Measurements from ENCODE around the gene HSPA8. TPM values are rescaled to one million over a fixed set of nuclear protein-coding genes. Genes with fewer than 3 reads are reported as not detected.
A peak's percentile ranks its signal among the peaks of the same experiment; 100 is the strongest.

The HSPA8 gene
- total RNA-seq, 2 donors from 2014 or later: 1,572 to 1,940 TPM

- Histone ChIP-seq H3K4me3 (ENCODE audit: low read length) (no peak overlapping the region), H3K4me1 (ENCODE audit: control insufficient read depth, insufficient read depth, low read length) (no peaks in the 10 kb centered on the region), H3K9ac (ENCODE audit: extremely low read depth, low read length, poor library complexity, severe bottlenecking) (no peak overlapping the region), H3K36me3 (ENCODE audit: control insufficient read depth, insufficient read depth, low read length) (peaks cover 71% of the 10 kb centered on the region), H3K9me3 (ENCODE audit: control insufficient read depth, low read length) (peaks cover 14% of the 10 kb centered on the region), H3K27ac (ENCODE audit: low read depth, low read length) (no peak overlapping the region), H3K27me3 (ENCODE audit: control insufficient read depth, insufficient read depth, low read length, poor library complexity, severe bottlenecking) (no peaks in the 10 kb centered on the region)
- no peak overlapping the region for H3K4me3 Mint-ChIP-seq
- peak overlapping the region; percentile 4 for H3K27ac Mint-ChIP-seq
- WGBS, 2 experiments (ENCODE audit: insufficient coverage in 1 of 2, insufficient read length in 1 of 2): 80 to 92% methylated on average over 1 of the region's 1 CpG
- TF ChIP-seq CTCF (conservative IDR thresholded peaks at IDR 0.05): no peak
- no peaks in the 10 kb centered on the region for H3K27me3 Mint-ChIP-seq (ENCODE audit: insufficient read depth)
- H3K36me3 Mint-ChIP-seq (ENCODE audit: low read depth): peaks cover 64% of the 10 kb centered on the region
- H3K9me3 Mint-ChIP-seq: no peaks in the 10 kb centered on the region
- H3K4me1 Mint-ChIP-seq: no peaks in the 10 kb centered on the region
- no peak for DNase-seq
Measured at GRCh38 chr11:123086305-123086704, 24.4 kb upstream of the HSPA8 start.

GRCh38 chr11:123085497-123085896 is 23.6 kb upstream of the HSPA8 start:
- no peaks in the 10 kb centered on the region for H3K4me1 Mint-ChIP-seq
- Histone ChIP-seq H3K9me3 (ENCODE audit: control insufficient read depth, low read length) (peaks cover 14% of the 10 kb centered on the region), H3K4me1 (ENCODE audit: control insufficient read depth, insufficient read depth, low read length) (no peaks in the 10 kb centered on the region), H3K36me3 (ENCODE audit: control insufficient read depth, insufficient read depth, low read length) (peaks cover 71% of the 10 kb centered on the region), H3K4me3 (ENCODE audit: low read length) (no peak overlapping the region), H3K27me3 (ENCODE audit: control insufficient read depth, insufficient read depth, low read length, poor library complexity, severe bottlenecking) (no peaks in the 10 kb centered on the region), H3K9ac (ENCODE audit: extremely low read depth, low read length, poor library complexity, severe bottlenecking) (no peak overlapping the region), H3K27ac (ENCODE audit: low read depth, low read length) (no peak overlapping the region)
- H3K36me3 Mint-ChIP-seq (ENCODE audit: low read depth): peaks cover 62% of the 10 kb centered on the region
- 93 to 96% methylated on average over 3 to 4 of the region's 5 CpGs for WGBS, 2 experiments (ENCODE audit: insufficient coverage in 1 of 2, insufficient read length in 1 of 2)
- no peaks in the 10 kb centered on the region for H3K27me3 Mint-ChIP-seq (ENCODE audit: insufficient read depth)
- H3K9me3 Mint-ChIP-seq: no peaks in the 10 kb centered on the region
- no peak overlapping the region for H3K4me3 Mint-ChIP-seq
- no peak for TF ChIP-seq CTCF (conservative IDR thresholded peaks at IDR 0.05)
- no peak for DNase-seq
- H3K27ac Mint-ChIP-seq: no peak overlapping the region

GRCh38 chr11:123084454-123084853 is 22.5 kb upstream of the HSPA8 start:
- no peak for TF ChIP-seq CTCF (conservative IDR thresholded peaks at IDR 0.05)
- Histone ChIP-seq H3K9ac (ENCODE audit: extremely low read depth, low read length, poor library complexity, severe bottlenecking) (no peak overlapping the region), H3K27me3 (ENCODE audit: control insufficient read depth, insufficient read depth, low read length, poor library complexity, severe bottlenecking) (no peaks in the 10 kb centered on the region), H3K4me3 (ENCODE audit: low read length) (no peak overlapping the region), H3K4me1 (ENCODE audit: control insufficient read depth, insufficient read depth, low read length) (no peaks in the 10 kb centered on the region), H3K9me3 (ENCODE audit: control insufficient read depth, low read length) (peaks cover 14% of the 10 kb centered on the region), H3K27ac (ENCODE audit: low read depth, low read length) (no peak overlapping the region), H3K36me3 (ENCODE audit: control insufficient read depth, insufficient read depth, low read length) (peaks cover 81% of the 10 kb centered on the region)
- H3K4me1 Mint-ChIP-seq: no peaks in the 10 kb centered on the region
- no peak overlapping the region for H3K27ac Mint-ChIP-seq
- no peak overlapping the region for H3K4me3 Mint-ChIP-seq
- no peak for DNase-seq
- H3K27me3 Mint-ChIP-seq (ENCODE audit: insufficient read depth): no peaks in the 10 kb centered on the region
- 95% methylated on average over 6 to 7 of the region's 7 CpGs for WGBS, 2 experiments (ENCODE audit: insufficient coverage in 1 of 2, insufficient read length in 1 of 2)
- peaks cover 66% of the 10 kb centered on the region for H3K36me3 Mint-ChIP-seq (ENCODE audit: low read depth)
- H3K9me3 Mint-ChIP-seq: no peaks in the 10 kb centered on the region

Measured in endodermal cell (in vitro differentiated cells).